B cell (primary cell): ENCODE results near the gene CCDC88C. TPM values are rescaled to one million over a fixed set of nuclear protein-coding genes. Genes with fewer than 3 reads are reported as not detected.

ENCODE experiments used
- ATAC-seq: fragments of 200-7000 bp; cut with Tn5 transposase; one replicate; pipeline ENCODE4 v1.10.0; 2021; ENCODE audit warnings: low read depth, mild to moderate bottlenecking, moderate number of reproducible peaks, moderate library complexity
- CTCF ChIA-PET: fragments of 350-600 bp; sonication (Branson Sonifier 250); formaldehyde crosslinking; loops from one replicate; lab custom pipeline; 2021; ENCODE audit warnings: antibody characterized with exemption, inconsistent platforms; lab: Charles Lee
- POLR2A ChIA-PET: fragments of 350-600 bp; sonication (Branson Sonifier 250); formaldehyde crosslinking; loops from one replicate; lab custom pipeline; 2021; ENCODE audit warnings: antibody characterized with exemption; lab: Charles Lee
- DNase-seq: peaks from one replicate; pipeline ENCODE4 v3.0.0; 2013
- H2AFZ ChIP-seq: 2 replicates; pipeline ENCODE4 v1.6.1; 2012; ENCODE audit warnings: mild to moderate bottlenecking, low read depth, low read length; ENCODE audit not compliant: insufficient read depth, poor library complexity, severe bottlenecking
- H3K27ac ChIP-seq, 2 donors: 1 replicate in 1 of 2; 2 replicates in 1 of 2; pipeline ENCODE4 v1.5.1; 2012 to 2013; ENCODE audit warnings: low read length in 2 of 2, mild to moderate bottlenecking in 2 of 2, moderate library complexity in 1 of 2
- H3K27me3 ChIP-seq, 4 experiments: fragments of 200-600 bp in 1 of 4; sonication (generic) in 1 of 4; replicated peaks in 1 of 4; 1 replicate in 2 of 4; 2 replicates in 2 of 4; pipeline versions ENCODE4 v1.6.1 to v1.7.0; 2013 to 2016; ENCODE audit warnings: low read length in 3 of 4, mild to moderate bottlenecking in 2 of 4, mixed read lengths in 1 of 4, moderate library complexity in 1 of 4; ENCODE audit not compliant: insufficient read depth in 4 of 4, control insufficient read depth in 3 of 4; ENCODE audit errors: control extremely low read depth in 1 of 4
- H3K36me3 ChIP-seq, 2 experiments: replicated peaks in 1 of 2; 1 replicate in 1 of 2; 2 replicates in 1 of 2; pipeline versions ENCODE4 v1.6.1 to v1.7.1; 2013; ENCODE audit warnings: low read length in 1 of 2; ENCODE audit not compliant: insufficient read depth in 2 of 2, control insufficient read depth in 1 of 2; ENCODE audit errors: control extremely low read depth in 1 of 2, extremely low read depth in 1 of 2
- H3K4me1 ChIP-seq, 2 donors: fragments of 200-600 bp in 1 of 2; sonication (generic) in 1 of 2; 1 replicate in 1 of 2; 2 replicates in 1 of 2; pipeline versions ENCODE4 v1.5.1 to v1.6.1; 2013 to 2017; ENCODE audit warnings: low read length in 2 of 2; ENCODE audit not compliant: control insufficient read depth in 2 of 2, insufficient read depth in 2 of 2
- H3K4me2 ChIP-seq: replicated peaks from 2 replicates; pipeline ENCODE3; 2012; ENCODE audit warnings: mild to moderate bottlenecking, low read depth, low read length; ENCODE audit not compliant: poor library complexity, severe bottlenecking
- H3K4me3 ChIP-seq, 5 experiments: fragments of 200-600 bp in 1 of 5; sonication (generic) in 1 of 5; 1 replicate in 3 of 5; 2 replicates in 2 of 5; pipeline versions ENCODE4 v1.5.1 to v1.7.0; 2011 to 2016; ENCODE audit warnings: low read length in 4 of 5, mild to moderate bottlenecking in 4 of 5, low read depth in 2 of 5, control low read depth in 1 of 5, moderate library complexity in 1 of 5; ENCODE audit not compliant: insufficient read depth in 1 of 5; ENCODE audit errors: control extremely low read depth in 1 of 5, extremely low read depth in 1 of 5
- H3K79me2 ChIP-seq: fragments of 200-600 bp; sonication (generic); one replicate; pipeline ENCODE4 v1.6.0; 2016; ENCODE audit warnings: low read length; ENCODE audit not compliant: control insufficient read depth, insufficient read depth
- H3K9ac ChIP-seq: fragments of 200-600 bp; sonication (generic); 2 replicates; pipeline ENCODE4 v1.6.1; 2017; ENCODE audit warnings: mild to moderate bottlenecking, low read length, moderate library complexity
- H3K9me3 ChIP-seq, 3 donors: one replicate each; pipeline versions ENCODE4 v1.6.1 to v1.7.1; 2013; ENCODE audit warnings: low read length in 2 of 3; ENCODE audit not compliant: control insufficient read depth in 2 of 3, insufficient read depth in 1 of 3; ENCODE audit errors: control extremely low read depth in 1 of 3
- H4K20me1 ChIP-seq: 2 replicates; pipeline ENCODE4 v1.6.0; 2012; ENCODE audit warnings: mild to moderate bottlenecking, low read length; ENCODE audit not compliant: insufficient read depth, control insufficient read depth, poor library complexity, severe bottlenecking
- H3K27ac Mint-ChIP-seq: one replicate; pipeline ENCODE4 v1.8.0; 2021; ENCODE audit warnings: mixed read lengths
- H3K27me3 Mint-ChIP-seq: one replicate; pipeline ENCODE4 v1.8.0; 2021; ENCODE audit warnings: mixed read lengths
- H3K4me1 Mint-ChIP-seq: one replicate; pipeline ENCODE4 v1.8.0; 2021; ENCODE audit warnings: mixed read lengths
- H3K4me3 Mint-ChIP-seq: one replicate; pipeline ENCODE4 v1.8.0; 2021; ENCODE audit warnings: mixed read lengths
- H3K9me3 Mint-ChIP-seq: one replicate; pipeline ENCODE4 v1.8.0; 2022; ENCODE audit warnings: mixed read lengths; ENCODE audit not compliant: insufficient read depth
- CTCF ChIP-seq: fragments of 200-600 bp; IDR thresholded peaks from one replicate; pipeline ENCODE4 v1.8.0; 2022; ENCODE audit warnings: antibody characterized with exemption, mild to moderate bottlenecking
- EZH2 ChIP-seq: IDR thresholded peaks from 2 replicates; pipeline ENCODE4 v1.6.1; 2012; ENCODE audit warnings: borderline replicate concordance, low read depth, mild to moderate bottlenecking, moderate library complexity, low read length; ENCODE audit not compliant: insufficient read depth, poor library complexity, severe bottlenecking
- WGBS: methylation state at CpG from one replicate; pipeline ENCODE4 v1.1.5; 2013; ENCODE audit warnings: missing lambda C conversion rate; ENCODE audit not compliant: insufficient coverage; 5-methylcytosine and 5-hydroxymethylcytosine counted together
- intact Hi-C: fragments of 100-400 bp; cut with micrococcal nuclease; formaldehyde crosslinking; loops from one replicate; pipeline ENCODE4 v1.10.0; 2022
- polyA plus RNA-seq: library from polyadenylated mRNA; depleted of rRNA; stranded (reverse); fragments of >200 nt; gene quantifications from 2 replicates; pipeline ENCODE4 v1.2.3, GENCODE V29; 2012
- total RNA-seq, 2 donors: library from RNA; stranded (reverse); fragments of 120-200 nt in 1 of 2; gene quantifications; 1 replicate in 1 of 2; 2 replicates in 1 of 2; pipeline versions ENCODE4 v1.2.3 to v1.2.4, GENCODE V29; 2013 to 2022

CCDC88C gene
- total and polyA plus RNA-seq, 2 donors (not counting 1 experiment from before 2014, with no cell fraction given): 98.7 to 181 TPM

GRCh38 chr14:91354979-91355685, 62.5 kb downstream of the CCDC88C start:
- Mint-ChIP-seq H3K4me1 (peaks cover 79% of the 10 kb centered on the region), H3K4me3 (peak overlapping the region; percentile 85), H3K9me3 (no peaks in the 10 kb centered on the region), H3K27me3 (no peaks in the 10 kb centered on the region), H3K27ac (peak overlapping the region; percentile 77)
- TF ChIP-seq EZH2 (no peak), CTCF (peak; percentile 58)
- H3K4me2 ChIP-seq: peak overlapping the region; percentile 74
- ChIA-PET CTCF (interaction anchor here (0.9 to 5.4 kb wide), 18 partner anchors 10 to 642 kb away, joined by 3 to 69 read pairs (median 4); partner anchors contain the start of gene CCDC88C), POLR2A (interaction anchor here (0.7 to 1.5 kb wide), 5 partner anchors 31 to 1760 kb away, joined by 3 to 5 read pairs (median 3); no protein-coding TSS in a partner anchor)
- peak overlapping the region in 1 of 2 donors; percentile 55 for H3K27ac ChIP-seq
- DNase-seq (peak; percentile 47), ATAC-seq (peak; percentile 28)
- peaks cover 48 to 68% of the 10 kb centered on the region in 2 donors for H3K4me1 ChIP-seq
- peaks cover 0 to 53% of the 10 kb centered on the region in 2 experiments for H3K36me3 ChIP-seq
- WGBS: 52% methylated on average over 21 of the region's 27 CpGs
- intact Hi-C loops: loop anchor here (1.0 kb wide), 1 partner anchor 61 kb away; no protein-coding TSS in a partner anchor
- H3K9ac ChIP-seq: peak overlapping the region; percentile 13
- H3K27me3 ChIP-seq: no peaks in the 10 kb centered on the region
- H3K9me3 ChIP-seq: no peaks in the 10 kb centered on the region
- H4K20me1 ChIP-seq: peaks cover 89% of the 10 kb centered on the region
- peaks cover 100% of the 10 kb centered on the region for H3K79me2 ChIP-seq
- peak overlapping the region in 1 of 5 experiments; percentile 22 for H3K4me3 ChIP-seq
- H2AFZ ChIP-seq: no peak overlapping the region
